IPS DF 4.7 (cell line): ENCODE data around the gene SLC19A2.
"Not testable (repeated sequence)": the region's sequence is repeated elsewhere in the genome, so short reads cannot be mapped to it uniquely, and the experiment has no call there.

Experiments
- DNase-seq: peaks from one replicate; pipeline ENCODE4 v3.0.0-alpha.2; 2013; ENCODE audit warnings: low spot score; ENCODE audit errors: extremely low read depth

The SLC19A2 gene

GRCh38 chr1:169485431-169486280 is at the start of gene SLC19A2:
TSS of gene SLC19A2 (minus strand) at chr1:169485944. CDS start at chr1:169485766, 178 bp downstream.
- peak; percentile 89 for DNase-seq

GRCh38 chr1:169534653-169535052 is 48.9 kb upstream of the SLC19A2 start:
- DNase-seq: no peak

- DNase-seq: not testable (repeated sequence)
Observed at GRCh38 chr1:169533528-169534190, 47.9 kb upstream of the SLC19A2 start.

- no peak for DNase-seq
Observed at GRCh38 chr1:169530448-169530847, 44.7 kb upstream of the SLC19A2 start.

- peak; percentile 83 for DNase-seq
Observed at GRCh38 chr1:169529068-169529642, 43.4 kb upstream of the SLC19A2 start.

GRCh38 chr1:169528215-169529067 is 42.7 kb upstream of the SLC19A2 start:
- no peak for DNase-seq

GRCh38 chr1:169527451-169528214 is 41.9 kb upstream of the SLC19A2 start:
- DNase-seq: no peak

- DNase-seq: no peak
Observed at GRCh38 chr1:169527001-169527400, 41.3 kb upstream of the SLC19A2 start.

- no peak for DNase-seq
Observed at GRCh38 chr1:169526120-169526832, 40.5 kb upstream of the SLC19A2 start.

- DNase-seq: no peak
Observed at GRCh38 chr1:169525391-169525790, 39.6 kb upstream of the SLC19A2 start.

GRCh38 chr1:169523904-169524303 is 38.2 kb upstream of the SLC19A2 start:
- DNase-seq: no peak

- DNase-seq: no peak
Observed at GRCh38 chr1:169521226-169521625, 35.5 kb upstream of the SLC19A2 start.

GRCh38 chr1:169517558-169518186 is 31.9 kb upstream of the SLC19A2 start:
- DNase-seq: no peak

- DNase-seq: no peak
Observed at GRCh38 chr1:169515641-169516040, 29.9 kb upstream of the SLC19A2 start.

- DNase-seq: no peak
Observed at GRCh38 chr1:169514566-169515270, 29.0 kb upstream of the SLC19A2 start.

GRCh38 chr1:169513208-169513607 is 27.5 kb upstream of the SLC19A2 start:
- no peak for DNase-seq

- no peak for DNase-seq
Observed at GRCh38 chr1:169511316-169512005, 25.7 kb upstream of the SLC19A2 start.

- no peak for DNase-seq
Observed at GRCh38 chr1:169510060-169510459, 24.3 kb upstream of the SLC19A2 start.
